GM20431 (cell line): Measurements from ENCODE around the gene NRCAM.
"Not testable (repeated sequence)": the region's sequence is repeated elsewhere in the genome, so short reads cannot be mapped to it uniquely, and the experiment has no call there.

Source experiments
- in situ Hi-C: fragments of 300-500 bp; cut with MseI, MboI; formaldehyde crosslinking; loops from one replicate; pipeline ENCODE4 v1.15.0; 2020; ENCODE audit warnings: low sequenced_read_pairs; ENCODE audit not compliant: unreplicated experiment

Gene NRCAM

DNA sequence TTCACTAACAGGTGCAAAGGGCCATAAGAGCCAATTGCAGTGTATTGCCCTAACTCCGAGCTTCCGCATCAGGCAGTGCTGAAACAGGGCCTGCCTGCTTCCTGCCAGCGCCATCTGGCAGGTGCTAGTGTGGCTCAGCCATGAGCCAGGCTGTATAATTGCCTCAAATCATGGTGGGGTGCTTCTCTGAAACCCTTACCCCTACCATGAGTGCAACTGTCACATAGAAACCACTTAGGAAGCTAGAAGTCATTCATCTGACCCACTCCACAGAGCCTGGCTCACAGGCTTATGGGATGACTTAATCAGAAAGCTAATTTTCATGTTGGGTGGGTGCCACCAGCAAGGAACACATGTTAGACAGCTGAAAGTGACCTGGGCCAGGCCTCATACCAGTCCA, 192.8 kb downstream of the NRCAM start:
- in situ Hi-C loops, result no loop called here

DNA sequence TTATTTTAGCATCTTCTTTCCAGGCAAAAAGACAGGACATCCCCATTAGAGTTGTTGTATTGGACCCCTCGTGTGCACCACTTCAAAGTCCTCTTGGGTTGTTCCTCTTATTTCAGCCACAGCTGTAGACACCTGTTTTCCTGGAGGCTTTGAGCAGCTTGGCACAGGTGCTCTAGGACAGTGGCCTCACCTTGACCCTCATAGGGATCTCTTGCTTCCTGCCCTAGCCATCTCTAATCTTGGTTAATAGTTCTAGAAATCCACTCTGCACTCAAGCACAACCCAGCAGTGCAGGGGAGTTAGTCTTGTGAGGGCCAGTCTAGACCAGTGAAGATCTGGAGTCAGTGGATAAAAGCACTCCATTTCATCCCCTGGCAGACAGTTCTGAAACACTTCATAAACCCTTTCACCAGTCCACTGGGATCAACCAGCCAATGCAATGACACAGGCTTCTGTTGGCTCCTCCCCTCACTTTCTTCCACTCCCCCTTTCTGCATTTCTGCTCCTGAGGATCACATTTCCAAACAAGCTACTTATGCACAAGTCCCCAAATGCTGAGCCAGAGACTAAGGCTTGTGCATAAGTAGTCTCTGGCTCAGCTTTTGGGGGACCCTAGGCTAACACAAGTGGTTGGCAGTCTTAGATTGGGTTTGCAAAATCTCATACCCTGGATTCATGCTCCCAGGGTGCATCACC, 194.5 kb downstream of the NRCAM start:
- in situ Hi-C loops, result no loop called here

DNA sequence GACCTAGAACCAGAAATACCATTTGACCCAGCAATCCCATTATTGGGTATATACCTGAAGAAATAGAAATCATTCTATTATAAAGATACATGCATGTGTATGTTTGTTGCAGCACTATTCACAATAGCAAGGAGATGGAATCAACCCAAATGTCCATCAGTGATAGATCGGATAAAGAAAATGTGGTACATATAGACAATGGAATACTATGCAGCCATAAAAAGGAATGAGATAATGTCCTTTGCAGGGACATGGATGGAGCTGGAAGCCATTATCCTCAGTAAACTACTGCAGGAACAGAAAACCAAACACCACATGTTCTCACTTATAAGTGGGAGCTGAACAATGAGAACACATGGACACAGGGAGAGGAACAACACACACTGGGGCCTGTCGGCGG, 196.8 kb downstream of the NRCAM start:
- in situ Hi-C loops, result not testable (repeated sequence)

DNA sequence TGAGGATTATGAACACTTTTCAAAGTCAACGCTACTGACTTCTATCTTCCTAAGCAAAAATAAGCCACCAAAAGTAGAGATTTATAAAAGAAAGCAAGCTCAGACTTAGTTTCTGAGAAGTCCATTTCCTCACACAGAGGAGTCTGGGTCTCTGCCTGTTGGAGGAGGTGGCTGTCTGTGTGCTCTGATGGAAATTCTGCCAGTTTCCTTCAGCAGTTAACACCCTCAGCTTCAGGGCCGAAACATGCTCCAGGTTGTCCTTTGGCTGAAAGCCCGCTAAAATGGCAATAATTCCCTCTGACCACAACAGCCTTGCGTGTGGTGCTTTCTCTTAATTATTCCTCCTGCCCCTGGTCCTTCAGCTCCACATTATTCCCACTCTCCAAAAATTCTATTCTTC, 198.3 kb downstream of the NRCAM start:
- in situ Hi-C loops, result no loop called here

DNA sequence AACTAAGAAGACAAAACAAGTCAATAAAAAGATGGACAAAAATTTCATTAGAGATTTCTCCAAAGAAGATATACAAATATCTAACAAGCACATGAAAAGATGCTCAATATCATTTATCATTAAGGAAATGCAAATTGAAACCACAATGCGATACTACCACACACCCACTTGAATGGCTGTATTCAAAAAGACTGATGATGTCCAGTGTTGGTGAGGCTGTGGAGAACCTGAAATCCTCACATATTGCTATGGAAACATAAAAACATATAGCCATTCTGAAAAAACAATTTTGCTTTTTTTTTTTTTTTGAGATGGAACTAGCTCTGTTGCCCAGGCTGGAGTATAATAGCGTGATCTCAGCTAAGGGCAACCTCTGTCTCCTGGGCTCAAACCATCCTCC, 202.0 kb downstream of the NRCAM start:
- in situ Hi-C loops, result no loop called here

DNA sequence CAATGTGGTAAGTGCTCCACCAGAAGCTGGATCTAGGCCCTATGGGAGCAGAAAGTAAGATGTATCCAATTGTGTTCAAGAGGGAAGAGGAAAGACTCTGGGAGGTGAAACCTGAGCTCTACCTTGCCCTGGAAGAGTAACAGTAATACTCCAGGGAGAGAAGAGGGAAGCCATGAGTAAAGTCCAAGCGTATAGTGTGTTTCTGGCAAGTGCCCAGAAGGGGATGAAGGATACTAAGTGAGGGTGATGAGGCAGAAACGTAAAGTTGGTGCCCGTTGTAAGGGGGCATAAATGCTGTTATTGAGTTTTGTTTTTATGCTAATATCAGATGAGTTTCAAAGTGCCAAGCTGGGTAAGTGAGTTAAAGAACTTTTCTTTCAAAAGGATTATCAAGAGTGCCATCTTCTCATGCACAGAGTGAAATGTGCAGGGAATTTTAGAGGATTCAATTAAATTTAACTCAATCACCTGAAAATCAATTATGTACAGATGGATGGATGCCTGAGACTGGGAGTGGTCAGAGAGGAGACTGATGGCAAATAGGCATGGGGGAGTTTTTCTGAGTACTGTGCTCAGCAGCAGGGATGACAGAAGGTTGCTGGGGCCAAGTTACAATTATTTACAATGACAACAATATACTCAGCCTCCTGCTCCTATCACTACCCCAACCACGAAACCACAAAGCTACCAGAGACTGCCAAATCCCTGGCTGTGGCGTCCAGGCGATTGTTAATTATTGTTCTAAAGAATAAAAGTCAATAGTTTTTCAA, 202.8 kb downstream of the NRCAM start:
- in situ Hi-C loops, result no loop called here

DNA sequence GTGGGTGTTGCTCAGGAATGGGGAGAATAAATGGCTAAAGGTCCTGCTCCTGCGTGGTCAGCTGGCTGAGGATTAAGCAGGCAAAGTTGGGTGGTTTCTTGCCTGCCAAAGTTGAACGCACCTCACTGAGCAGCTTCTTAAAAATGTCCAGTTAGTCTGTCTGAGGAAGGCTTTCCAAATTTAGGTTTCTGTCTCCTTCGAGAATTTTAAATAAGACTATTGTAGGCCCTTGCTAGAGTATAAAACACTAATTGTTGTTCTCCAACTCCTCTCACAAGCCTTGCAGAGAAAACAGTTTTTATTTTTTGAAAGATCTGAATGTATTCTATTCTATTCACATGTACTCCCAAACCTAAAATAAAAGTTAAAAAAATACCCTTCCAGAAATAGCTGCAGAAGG, 204.1 kb downstream of the NRCAM start:
- in situ Hi-C loops, result no loop called here

DNA sequence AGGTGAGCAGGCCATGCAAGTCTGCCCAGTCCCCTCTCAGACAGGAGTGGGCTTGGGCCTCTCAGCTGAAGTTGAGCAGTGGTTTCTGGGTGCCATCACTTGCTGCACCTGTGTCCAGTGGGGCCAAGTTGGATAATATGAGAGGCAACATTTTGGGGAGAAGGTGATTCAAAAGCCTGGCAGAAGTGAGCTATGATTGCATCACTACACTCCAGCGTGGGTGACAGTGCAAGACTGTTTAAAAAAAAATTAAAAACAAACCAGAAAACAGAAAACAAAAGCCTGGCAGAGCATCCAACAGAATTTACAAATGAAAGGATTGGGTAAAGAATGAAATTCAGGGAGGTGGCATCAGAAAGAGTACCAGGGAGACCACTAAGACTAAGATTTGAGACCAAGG, 204.5 kb downstream of the NRCAM start:
- in situ Hi-C loops, result no loop called here

DNA sequence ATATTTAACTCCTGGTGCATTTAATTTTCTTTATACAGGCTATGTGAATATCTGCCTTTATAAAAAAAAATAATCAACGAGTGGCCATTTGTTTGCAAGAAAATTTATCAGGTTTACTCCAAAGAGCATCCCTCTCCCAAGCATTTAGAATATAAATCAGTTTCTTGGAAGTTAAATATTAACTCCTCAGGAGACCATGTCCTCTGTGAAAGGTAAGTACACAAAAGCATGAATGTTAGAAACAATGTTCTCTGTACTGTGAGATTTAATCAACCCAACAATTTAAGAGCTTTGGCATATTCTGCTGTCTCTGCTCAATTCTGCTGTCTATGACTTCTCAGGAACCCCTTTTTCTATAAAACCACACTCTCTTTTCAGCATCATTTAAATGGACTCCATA, 206.8 kb downstream of the NRCAM start:
- in situ Hi-C loops, result no loop called here

DNA sequence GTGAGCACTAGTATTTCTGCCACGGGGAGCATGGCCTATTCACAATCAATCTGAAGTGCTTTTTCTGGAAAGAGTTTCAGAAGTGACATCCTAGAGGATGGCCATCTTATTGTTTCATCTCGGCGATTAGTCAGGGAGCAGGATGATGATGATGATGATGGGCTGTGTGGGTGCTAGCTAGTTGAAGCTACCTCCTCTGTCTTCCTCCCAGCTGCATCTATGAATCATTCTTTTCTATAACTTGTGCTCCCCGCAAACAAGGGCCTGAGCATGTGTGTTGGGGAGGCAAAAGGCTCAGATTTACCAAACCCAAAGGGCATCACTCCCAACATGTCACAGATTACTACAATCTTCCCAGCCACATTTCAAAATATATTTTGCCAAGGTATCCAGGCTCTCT, 207.4 kb downstream of the NRCAM start:
- in situ Hi-C loops, result no loop called here

DNA sequence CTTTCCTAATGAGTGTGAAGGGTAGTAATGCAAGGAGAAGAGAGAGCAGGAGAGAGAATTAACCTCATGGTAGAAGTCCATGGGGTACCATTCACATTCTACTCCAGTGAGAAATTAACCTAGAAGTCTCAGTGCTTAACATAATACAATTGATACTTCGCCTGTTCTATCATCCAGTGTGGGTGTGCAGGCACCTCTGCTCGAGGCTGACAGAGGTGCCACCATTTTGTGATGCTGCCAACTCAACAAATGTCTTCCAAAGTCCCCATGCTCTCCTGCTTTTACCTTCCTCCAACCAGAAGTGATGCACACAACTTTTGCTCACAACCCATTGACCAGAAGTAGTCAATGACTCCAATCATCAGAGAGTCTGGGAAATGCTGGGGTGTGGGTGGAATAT, 207.8 kb downstream of the NRCAM start:
- in situ Hi-C loops, result no loop called here

DNA sequence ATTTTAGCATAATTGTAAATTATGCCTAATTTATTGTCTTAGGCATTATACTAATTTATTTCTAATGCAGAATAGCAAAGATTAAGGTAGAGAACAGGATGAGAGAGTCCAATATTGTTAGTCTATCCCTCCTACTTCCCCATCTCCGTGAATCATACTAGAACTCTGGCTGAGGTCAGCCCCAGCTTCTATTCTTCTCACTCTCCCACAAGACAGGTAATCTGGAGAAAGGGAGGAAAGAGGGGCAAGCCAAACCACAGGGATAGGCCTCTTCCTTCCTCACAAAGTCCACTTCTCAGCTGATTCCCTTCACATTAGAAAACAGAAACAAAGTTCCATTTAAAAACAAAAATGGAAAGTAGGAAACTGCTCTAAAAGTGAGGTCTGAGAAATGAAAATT, 208.6 kb downstream of the NRCAM start:
- in situ Hi-C loops, result no loop called here

DNA sequence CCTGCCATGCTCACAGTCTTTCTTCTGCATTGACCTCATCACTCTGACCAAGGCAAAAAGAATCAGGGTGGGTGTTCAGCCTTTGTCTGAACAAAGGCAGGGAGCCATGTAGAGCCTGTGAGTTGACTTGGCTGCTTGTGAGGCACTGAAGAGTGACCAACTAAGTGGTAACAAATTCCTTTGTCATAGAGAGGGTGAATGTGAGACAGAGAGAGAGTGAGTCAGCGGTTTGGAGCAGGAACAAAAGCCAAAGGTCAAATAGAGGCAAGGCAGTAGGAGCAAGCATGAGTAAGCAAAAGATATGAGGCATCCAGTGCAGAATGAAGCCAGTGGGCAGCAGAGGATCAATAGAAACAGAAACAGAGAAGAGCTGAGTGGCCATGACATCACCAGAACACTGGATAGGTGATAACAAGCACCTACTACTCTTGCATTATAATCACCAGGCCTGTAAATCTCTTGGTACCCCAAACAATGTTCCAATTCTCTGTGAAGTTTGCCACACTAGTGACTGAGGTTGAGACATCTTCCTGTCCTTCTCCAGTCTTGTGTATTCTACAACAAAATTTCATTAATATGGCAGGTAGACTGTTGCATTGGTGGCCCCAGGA, 209.9 kb downstream of the NRCAM start:
- in situ Hi-C loops, result no loop called here

DNA sequence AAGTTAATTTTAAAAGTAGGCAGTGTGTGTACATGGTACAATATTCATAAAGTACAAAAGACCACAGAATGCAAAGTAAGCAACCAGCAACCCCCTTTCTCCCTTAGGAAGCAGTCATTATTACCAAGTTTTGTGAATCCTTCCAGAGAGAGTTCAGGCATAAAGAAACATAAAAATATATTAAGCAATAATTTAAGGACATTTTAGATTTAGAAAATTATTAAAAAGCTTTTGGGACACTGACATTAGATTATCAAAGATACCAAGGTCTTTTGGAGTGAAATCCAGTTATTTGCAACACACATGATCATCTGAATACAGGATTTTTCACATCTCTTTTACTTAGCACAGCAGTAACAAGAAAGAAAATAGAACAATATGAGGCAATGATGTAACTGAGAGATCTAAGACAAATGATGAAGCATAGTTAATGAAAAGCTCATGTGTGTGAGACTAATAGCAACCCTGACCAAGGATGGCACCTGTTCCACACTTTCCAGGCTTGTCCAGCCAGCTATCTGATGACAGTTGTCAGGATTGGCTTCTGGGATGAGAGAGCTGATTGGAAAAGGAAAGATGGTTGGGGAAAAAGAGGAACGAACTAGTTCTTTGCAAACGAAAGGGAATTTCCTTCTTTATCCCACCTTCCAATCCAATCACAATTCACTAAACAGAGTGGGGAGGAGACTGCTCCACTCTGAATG, 210.6 kb downstream of the NRCAM start:
- in situ Hi-C loops, result no loop called here

DNA sequence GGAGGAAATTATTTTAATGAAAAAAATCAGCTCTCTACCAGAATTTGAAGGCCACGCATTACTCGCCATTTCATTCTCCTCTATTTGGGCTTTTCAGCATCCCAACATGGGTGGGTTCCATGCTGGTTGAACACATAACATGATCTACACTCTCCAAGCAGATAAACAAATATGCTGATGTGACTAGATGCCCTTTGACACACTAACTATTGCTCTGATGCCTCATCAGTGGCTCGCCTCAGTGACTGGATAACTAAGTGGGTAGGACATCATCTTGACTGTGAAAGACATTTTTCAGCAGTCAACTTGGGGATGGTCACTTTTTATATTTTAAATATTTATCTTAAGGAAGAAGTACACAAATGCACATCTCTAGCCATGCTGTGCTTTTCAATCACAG, 212.1 kb downstream of the NRCAM start:
- in situ Hi-C loops, result no loop called here

DNA sequence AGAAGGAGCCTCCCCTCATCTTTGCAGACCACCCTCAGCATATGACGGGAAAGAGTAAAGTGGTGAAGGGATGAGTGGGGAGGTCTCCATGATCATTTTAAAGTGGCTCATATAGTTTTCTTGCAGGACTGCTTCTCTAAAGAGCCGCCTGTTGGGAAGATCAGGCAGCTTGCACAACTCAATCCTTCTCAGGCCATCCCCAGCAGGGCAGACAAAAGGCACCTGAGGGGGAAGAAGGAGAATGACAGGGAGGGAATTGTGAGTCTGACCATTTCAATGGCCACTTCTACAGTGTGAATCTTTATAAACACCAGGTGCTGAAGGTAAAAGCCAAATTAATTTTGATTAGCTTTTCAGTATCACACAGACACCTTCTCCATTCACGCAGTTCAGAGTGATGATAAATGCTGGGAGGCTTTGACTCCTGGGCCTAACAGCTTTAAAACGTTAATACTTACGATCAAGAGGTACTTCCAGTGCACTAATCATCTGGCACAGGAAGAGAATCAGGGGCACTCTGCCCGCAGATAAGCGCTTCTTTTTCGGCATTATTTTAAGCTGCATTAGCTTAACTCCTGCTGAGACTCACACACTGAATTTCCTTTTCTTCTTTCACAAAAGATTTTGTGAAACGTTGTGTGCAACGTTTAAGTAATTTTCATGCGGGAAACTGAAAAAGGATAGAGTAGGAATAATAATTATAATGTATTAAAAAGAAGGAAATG, 216.6 kb downstream of the NRCAM start:
- in situ Hi-C loops, result no loop called here

DNA sequence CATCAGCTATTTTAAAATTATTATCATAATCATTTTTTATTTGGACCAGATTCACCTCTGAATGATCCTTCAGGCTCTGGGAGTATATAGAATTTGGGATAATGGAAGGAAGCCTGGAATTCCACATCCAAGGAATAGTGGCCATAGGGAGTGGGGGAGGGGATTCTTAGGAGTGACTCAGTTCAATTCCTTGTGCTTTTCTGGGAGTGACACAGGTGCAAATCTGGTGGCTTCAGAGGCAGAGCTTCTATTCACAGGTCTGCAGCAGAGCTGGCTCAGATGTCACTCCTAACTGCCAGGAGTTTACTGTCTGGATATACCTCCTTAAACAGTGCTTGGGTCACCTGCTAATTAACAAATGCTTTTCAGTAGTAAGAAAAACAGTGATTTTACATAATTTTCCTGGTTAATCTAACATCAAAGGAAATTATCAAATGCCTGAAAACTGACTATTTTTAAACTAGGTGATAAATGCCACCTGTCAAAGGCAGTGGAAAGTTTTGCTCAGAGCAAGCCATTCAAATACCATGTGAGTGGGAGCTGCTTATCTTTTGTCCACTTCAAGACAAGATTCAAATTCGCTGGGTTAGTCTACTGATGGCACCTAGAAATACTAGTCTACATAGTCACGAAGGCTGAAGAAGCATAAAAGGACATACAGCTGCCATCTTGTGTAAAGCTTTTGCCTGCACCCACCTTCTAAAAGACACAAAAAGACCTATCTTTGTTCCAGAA, 219.4 kb downstream of the NRCAM start:
- in situ Hi-C loops, result no loop called here

DNA sequence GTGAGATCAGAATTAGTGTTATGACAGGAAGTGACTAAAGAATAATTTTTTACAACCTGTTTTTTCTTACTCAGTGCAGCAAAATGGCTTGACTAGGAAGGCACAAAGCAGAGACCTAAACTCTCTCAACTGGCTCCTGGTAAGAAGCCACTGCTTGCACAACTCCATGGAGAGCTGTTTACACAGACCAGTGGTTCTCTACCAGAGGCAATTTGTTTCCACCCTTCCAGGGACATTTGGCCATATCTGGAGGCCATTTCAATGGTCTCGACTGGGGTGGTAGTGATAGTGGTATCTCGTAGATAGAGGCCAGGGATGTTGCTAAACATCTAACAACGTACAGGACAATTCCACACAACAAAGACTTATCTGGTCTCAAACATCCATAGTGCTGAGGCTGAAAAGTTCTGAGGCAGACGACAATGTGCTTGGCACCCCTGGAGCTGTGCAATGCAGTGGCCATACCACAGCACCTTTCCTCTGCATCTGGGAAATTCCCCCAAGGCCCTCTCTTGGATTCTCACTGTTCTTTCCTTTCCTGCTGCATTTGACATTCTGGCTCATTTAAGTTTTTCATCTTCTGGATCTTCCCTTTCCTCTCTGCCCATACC, 220.7 kb downstream of the NRCAM start:
- in situ Hi-C loops, result no loop called here

DNA sequence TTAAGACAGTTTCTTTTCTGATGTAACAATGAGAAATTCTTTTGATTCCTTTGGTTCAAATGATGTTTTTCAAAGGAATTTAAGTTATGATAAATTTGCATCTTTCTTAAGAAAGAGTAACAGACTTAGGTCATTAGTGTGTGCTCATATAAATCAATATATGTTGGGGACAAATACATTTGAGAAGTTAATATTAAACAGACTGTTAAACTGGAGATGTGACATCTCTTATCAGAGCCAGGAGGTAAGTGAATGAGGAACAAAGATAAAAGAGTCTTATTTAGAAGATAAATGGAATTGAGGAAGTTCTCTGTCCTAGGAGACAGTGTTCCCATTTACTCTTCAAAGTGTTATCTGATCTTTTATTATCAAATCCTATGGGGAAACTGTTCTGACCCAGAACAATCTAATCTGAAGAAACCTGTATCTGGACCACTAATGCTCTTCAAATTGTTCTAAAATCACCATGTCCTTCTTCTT, 221.2 kb downstream of the NRCAM start:
- in situ Hi-C loops, result no loop called here
